ENCODE data around the gene TNRC6C.

- TF ChIP-seq CTCF (IDR thresholded peaks at IDR 0.05; ENCODE audit: borderline replicate concordance, extremely low read depth, low read length, poor library complexity, severe bottlenecking) (no peak), EZH2 (IDR thresholded peaks at IDR 0.05; ENCODE audit: borderline replicate concordance, low read depth, low read length, severe bottlenecking) (no peak)
Measured at GRCh38 chr17:78106211-78106610, 147.7 kb downstream of the TNRC6C start.
